Urinary bladder (tissue), 4 donors: ENCODE results near the gene HOXA7. TPM values are rescaled to one million over a fixed set of nuclear protein-coding genes. Genes with fewer than 3 reads are reported as not detected.

Experiments
- DNase-seq: peaks from one replicate; pipeline ENCODE4 v3.0.0-alpha.2; 2015; ENCODE audit errors: extremely low spot score
- H3K27ac ChIP-seq: one replicate; pipeline ENCODE4 v1.5.1; 2013; ENCODE audit warnings: low read depth, mild to moderate bottlenecking, moderate library complexity
- H3K36me3 ChIP-seq: one replicate; pipeline ENCODE4 v1.6.1; 2013; ENCODE audit warnings: mild to moderate bottlenecking, moderate library complexity; ENCODE audit not compliant: insufficient read depth
- H3K4me1 ChIP-seq: one replicate; pipeline ENCODE4 v1.6.1; 2013; ENCODE audit warnings: mild to moderate bottlenecking, moderate library complexity; ENCODE audit not compliant: insufficient read depth
- H3K4me3 ChIP-seq: one replicate; pipeline ENCODE4 v1.5.1; 2013; ENCODE audit warnings: low read depth, low read length
- WGBS: extraction: QIAGEN DNeasy Blood & Tissue Kit; methylation state at CpG from one replicate; pipeline ENCODE4 v1.1.7; 2013; 5-methylcytosine and 5-hydroxymethylcytosine counted together
- polyA plus RNA-seq: library from polyadenylated mRNA; stranded (reverse); fragments of 200-250 nt; gene quantifications from one replicate; pipeline ENCODE4 v1.2.3, GENCODE V29; 2013
- total RNA-seq: library from RNA; depleted of rRNA; stranded (reverse); fragments of >200 nt; gene quantifications from one replicate; pipeline ENCODE4 v1.2.3, GENCODE V29; 2014
- donor health status: healthy with polysubstance abuse.
- donor health status: healthy.

Gene HOXA7
- total and polyA plus RNA-seq, 2 donors: 3.7 to 14.2 TPM

- H3K36me3 ChIP-seq: no peaks in the 10 kb centered on the region
- 58% methylated on average over 12 of the region's 12 CpGs for WGBS
- H3K27ac ChIP-seq: peak overlapping the region; percentile 73
- H3K4me3 ChIP-seq: peak overlapping the region; percentile 1
- DNase-seq: no peak
- H3K4me1 ChIP-seq: no peaks in the 10 kb centered on the region
Observed at GRCh38 chr7:27180431-27181420, 24.3 kb upstream of the HOXA7 start.

- Histone ChIP-seq H3K4me1 (no peaks in the 10 kb centered on the region), H3K27ac (peak overlapping the region; percentile 90), H3K4me3 (peak overlapping the region; percentile 47), H3K36me3 (no peaks in the 10 kb centered on the region)
- DNase-seq: no peak
- WGBS: 5% methylated on average over 56 of the region's 56 CpGs
Observed at GRCh38 chr7:27179503-27180430, 23.3 kb upstream of the HOXA7 start.

GRCh38 chr7:27179030-27179429 lies 22.6 kb upstream of the HOXA7 start:
- H3K27ac ChIP-seq: peak overlapping the region; percentile 90
- no peaks in the 10 kb centered on the region for H3K4me1 ChIP-seq
- peak overlapping the region; percentile 47 for H3K4me3 ChIP-seq
- H3K36me3 ChIP-seq: no peaks in the 10 kb centered on the region
- no peak for DNase-seq
- 27% methylated on average over 14 of the region's 14 CpGs for WGBS

GRCh38 chr7:27178366-27178765 lies 21.9 kb upstream of the HOXA7 start:
- no peaks in the 10 kb centered on the region for H3K36me3 ChIP-seq
- 34% methylated on average over 6 of the region's 6 CpGs for WGBS
- no peak for DNase-seq
- H3K4me3 ChIP-seq: peak overlapping the region; percentile 47
- peak overlapping the region; percentile 64 for H3K27ac ChIP-seq
- no peaks in the 10 kb centered on the region for H3K4me1 ChIP-seq

- Histone ChIP-seq H3K27ac (peak overlapping the region; percentile 95), H3K4me3 (peak overlapping the region; percentile 47), H3K36me3 (no peaks in the 10 kb centered on the region), H3K4me1 (no peaks in the 10 kb centered on the region)
- no peak for DNase-seq
- 27% methylated on average over 5 of the region's 5 CpGs for WGBS
Observed at GRCh38 chr7:27177795-27178320, 21.4 kb upstream of the HOXA7 start.

- Histone ChIP-seq H3K4me1 (no peaks in the 10 kb centered on the region), H3K4me3 (peak overlapping the region; percentile 47), H3K36me3 (no peaks in the 10 kb centered on the region), H3K27ac (peak overlapping the region; percentile 95)
- 31% methylated on average over 22 of the region's 22 CpGs for WGBS
- no peak for DNase-seq
Observed at GRCh38 chr7:27176962-27177794, 20.7 kb upstream of the HOXA7 start.

GRCh38 chr7:27176524-27176845 lies 20.0 kb upstream of the HOXA7 start:
- WGBS: 37% methylated on average over 3 of the region's 3 CpGs
- DNase-seq: no peak
- no peaks in the 10 kb centered on the region for H3K4me1 ChIP-seq
- peak overlapping the region; percentile 41 for H3K4me3 ChIP-seq
- peak overlapping the region; percentile 95 for H3K27ac ChIP-seq
- no peaks in the 10 kb centered on the region for H3K36me3 ChIP-seq

GRCh38 chr7:27175626-27176523 lies 19.4 kb upstream of the HOXA7 start:
- Histone ChIP-seq H3K27ac (peak overlapping the region; percentile 95), H3K4me1 (no peaks in the 10 kb centered on the region), H3K4me3 (peak overlapping the region; percentile 41), H3K36me3 (peaks cover 2% of the 10 kb centered on the region)
- 33% methylated on average over 40 of the region's 40 CpGs for WGBS
- no peak for DNase-seq

- Histone ChIP-seq H3K36me3 (peaks cover 2% of the 10 kb centered on the region), H3K27ac (peak overlapping the region; percentile 95), H3K4me1 (no peaks in the 10 kb centered on the region), H3K4me3 (peak overlapping the region; percentile 83)
- no peak for DNase-seq
- 52% methylated on average over 12 of the region's 12 CpGs for whole genome bisulfite sequencing
Observed at GRCh38 chr7:27174874-27175625, 18.6 kb upstream of the HOXA7 start.

- WGBS: 5% methylated on average over 82 of the region's 82 CpGs
- no peak for DNase-seq
- Histone ChIP-seq H3K4me3 (peak within 1 kb of the TSS; percentile 83), H3K36me3 (peaks cover 2% of the 10 kb centered on the region), H3K27ac (peak within 1 kb of the TSS; percentile 95), H3K4me1 (no peaks in the 10 kb centered on the region)
Observed at GRCh38 chr7:27173956-27174873, 17.7 kb upstream of the HOXA7 start, which contains the start of gene HOXA10. HOXA10 (minus strand) TSS chr7:27174320; CDS start chr7:27174306, 14 bp downstream.

- Histone ChIP-seq H3K4me3 (peak overlapping the region; percentile 83), H3K4me1 (no peaks in the 10 kb centered on the region), H3K36me3 (peaks cover 2% of the 10 kb centered on the region), H3K27ac (peak overlapping the region; percentile 95)
- DNase-seq: no peak
- 0% methylated on average over 59 of the region's 59 CpGs for WGBS
Observed at GRCh38 chr7:27173511-27173955, 17.1 kb upstream of the HOXA7 start.
